Esophagus muscularis mucosa (tissue), 4 donors: ENCODE results near the gene BEX4. TPM values are rescaled to one million over a fixed set of nuclear protein-coding genes. Genes with fewer than 3 reads are reported as not detected.

ENCODE experiments used
- DNase-seq: peaks from one replicate; pipeline ENCODE4 v3.0.0-alpha.2; 2017; ENCODE audit errors: extremely low spot score
- H3K27ac ChIP-seq, 4 donors: fragments of 200-600 bp; sonication (generic); replicated peaks in 1 of 4; 1 replicate in 3 of 4; 2 replicates in 1 of 4; pipeline ENCODE4 v1.5.1; 2016 to 2019; ENCODE audit warnings: mild to moderate bottlenecking in 1 of 4
- H3K27me3 ChIP-seq, 4 donors: fragments of 200-600 bp; sonication (generic); one replicate each; pipeline versions ENCODE4 v1.5.1 to v1.6.0; 2016 to 2019
- H3K36me3 ChIP-seq, 4 donors: fragments of 200-600 bp; sonication (generic); one replicate each; pipeline ENCODE4 v1.5.1; 2016 to 2019
- H3K4me1 ChIP-seq, 4 donors: fragments of 200-600 bp; sonication (generic); one replicate each; pipeline ENCODE4 v1.5.1; 2016 to 2019
- H3K4me3 ChIP-seq, 4 donors: fragments of 200-600 bp; sonication (generic); 1 replicate in 2 of 4; 2 replicates in 2 of 4; pipeline ENCODE4 v1.5.1; 2016 to 2019; ENCODE audit warnings: mild to moderate bottlenecking in 4 of 4, moderate library complexity in 1 of 4
- H3K9me3 ChIP-seq, 4 donors: fragments of 200-600 bp; sonication (generic); 1 replicate in 3 of 4; 2 replicates in 1 of 4; pipeline ENCODE4 v1.5.1; 2016 to 2019
- CTCF ChIP-seq, 3 experiments: fragments of 200-600 bp in 2 of 3; fragments of 450-650 bp in 1 of 3; sonication (generic) in 2 of 3; IDR thresholded peaks; one replicate each; pipeline ENCODE4 v1.5.1; 2017 to 2019; ENCODE audit warnings: antibody characterized with exemption in 3 of 3, mild to moderate bottlenecking in 2 of 3, moderate library complexity in 1 of 3
- EP300 ChIP-seq: sonication (generic); formaldehyde crosslinking; IDR thresholded peaks from one replicate; pipeline ENCODE4 v1.6.1; 2017; ENCODE audit warnings: antibody characterized with exemption
- POLR2A ChIP-seq: fragments of 450-650 bp; IDR thresholded peaks from one replicate; pipeline ENCODE4 v1.6.1; 2017; ENCODE audit warnings: antibody characterized with exemption, moderate library complexity, mild to moderate bottlenecking, low read depth
- POLR2AphosphoS5 ChIP-seq, 2 donors: sonication (generic); formaldehyde crosslinking; IDR thresholded peaks; one replicate each; pipeline ENCODE4 v1.6.1; 2017; ENCODE audit warnings: antibody characterized with exemption in 2 of 2
- WGBS: methylation state at CpG from one replicate; pipeline ENCODE4 v1.1.5; 2018; 5-methylcytosine and 5-hydroxymethylcytosine counted together
- intact Hi-C: fragments of 100-400 bp; cut with DNase I; formaldehyde crosslinking; loops from one replicate; pipeline ENCODE4 v1.15.1; 2023
- total RNA-seq, 4 donors: library from RNA; depleted of rRNA; stranded (reverse); fragments of >200 nt; gene quantifications; one replicate each; pipeline versions ENCODE4 v1.1.0 to v1.2.1, GENCODE V29; 2016

Gene BEX4
- total RNA-seq, 4 donors from 2014 or later, result 31.1 to 66.8 (median 49.0) TPM

- Histone ChIP-seq H3K9me3 (no peaks in the 10 kb centered on the region), H3K27ac (peak overlapping the region; percentile 85 to 89 (median 88)), H3K4me1 (peaks cover 0 to 11% (median 3%) of the 10 kb centered on the region in 4 donors), H3K27me3 (no peaks in the 10 kb centered on the region), H3K4me3 (peak overlapping the region; percentile 57 to 67 (median 63)), H3K36me3 (peaks cover 0 to 5% (median 2%) of the 10 kb centered on the region in 4 donors)
- TF ChIP-seq CTCF (IDR thresholded peaks at IDR 0.05) (no peak), POLR2AphosphoS5 (IDR thresholded peaks at IDR 0.05) (no peak), POLR2A (no peak), EP300 (no peak)
- 47% methylated on average over 8 of the region's 8 CpGs for WGBS
- DNase-seq, result no peak
- intact Hi-C loops, result loop anchor here (5.0 kb wide), 1 partner anchor 36 kb away; the partner anchor contains the start of gene BEX4
Measured at GRCh38 chrX:103253608-103254007, 38.7 kb downstream of the BEX4 start.

- peaks cover 0 to 11% (median 3%) of the 10 kb centered on the region in 4 donors for H3K4me1 ChIP-seq
- WGBS, result 19% methylated on average over 22 of the region's 22 CpGs
- no peak for TF ChIP-seq EP300
- no peak for TF ChIP-seq POLR2A
- TF ChIP-seq POLR2AphosphoS5 (IDR thresholded peaks at IDR 0.05), result peak in 1 of 2 donors; percentile 17
- TF ChIP-seq CTCF (IDR thresholded peaks at IDR 0.05), result no peak
- peak overlapping the region; percentile 85 to 89 (median 88) for H3K27ac ChIP-seq
- H3K36me3 ChIP-seq, result peaks cover 0 to 5% (median 2%) of the 10 kb centered on the region in 4 donors
- H3K27me3 ChIP-seq, result no peaks in the 10 kb centered on the region
- no peak for DNase-seq
- peak overlapping the region; percentile 57 to 67 (median 63) for H3K4me3 ChIP-seq
- H3K9me3 ChIP-seq, result no peaks in the 10 kb centered on the region
- intact Hi-C loops, result loop anchor here (5.0 kb wide), 1 partner anchor 37 kb away; the partner anchor contains the start of gene BEX4
Measured at GRCh38 chrX:103254171-103254824, 39.4 kb downstream of the BEX4 start.

GRCh38 chrX:103254921-103255493, 40.1 kb downstream of the BEX4 start, which contains the start of gene TCEAL8:
TCEAL8 (minus strand) TSS chrX:103255155; CDS start chrX:103253979, 1,176 bp downstream.
- Histone ChIP-seq H3K27ac (peak within 1 kb of the TSS; percentile 85 to 89 (median 88)), H3K27me3 (no peaks in the 10 kb centered on the region), H3K4me1 (peaks cover 0 to 11% (median 3%) of the 10 kb centered on the region in 4 donors), H3K36me3 (peaks cover 0 to 5% (median 2%) of the 10 kb centered on the region in 4 donors), H3K4me3 (peak within 1 kb of the TSS; percentile 57 to 67 (median 63)), H3K9me3 (no peaks in the 10 kb centered on the region)
- 26% methylated on average over 22 of the region's 22 CpGs for WGBS
- peak; percentile 24 for TF ChIP-seq POLR2A
- no peak for TF ChIP-seq CTCF (IDR thresholded peaks at IDR 0.05)
- TF ChIP-seq POLR2AphosphoS5 (IDR thresholded peaks at IDR 0.05), result peak; percentile 82 to 91
- no peak for TF ChIP-seq EP300
- peak; percentile 93 for DNase-seq
- intact Hi-C loops, result loop anchor here (5.0 kb wide), 1 partner anchor 38 kb away; the partner anchor contains the start of gene BEX4

- H3K9me3 ChIP-seq, result no peaks in the 10 kb centered on the region
Measured at GRCh38 chrX:103256651-103257050, 41.7 kb downstream of the BEX4 start.

More at GRCh38 chrX:103256651-103257050, 41.7 kb downstream of the BEX4 start:
- TF ChIP-seq CTCF (IDR thresholded peaks at IDR 0.05) (no peak), POLR2A (no peak), EP300 (no peak), POLR2AphosphoS5 (IDR thresholded peaks at IDR 0.05) (no peak)
- Histone ChIP-seq H3K4me1 (peaks cover 0 to 11% (median 3%) of the 10 kb centered on the region in 4 donors), H3K36me3 (peaks cover 0 to 5% (median 2%) of the 10 kb centered on the region in 4 donors), H3K4me3 (no peak overlapping the region), H3K27me3 (no peaks in the 10 kb centered on the region), H3K27ac (no peak overlapping the region)
- intact Hi-C loops, result no loop called here
- DNase-seq, result no peak
